Activated CD4-positive, alpha-beta T cell treated with anti-CD3 and anti-CD28 coated beads for 1 hour (primary cell): ENCODE data around the gene PPM1L.
"Not testable (repeated sequence)": the region's sequence is repeated elsewhere in the genome, so short reads cannot be mapped to it uniquely, and the experiment has no call there.

Experiments
- DNase-seq: peaks from one replicate; pipeline ENCODE4 v3.0.0-alpha.2; 2020

The PPM1L gene

GRCh38 chr3:160941885-160942494 lies 186.0 kb downstream of the PPM1L start:
- DNase-seq, result peak; percentile 35

GRCh38 chr3:160943996-160944395 lies 188.0 kb downstream of the PPM1L start:
- DNase-seq, result no peak

- DNase-seq, result no peak
These were observed 189.3 kb downstream of the PPM1L start for GRCh38 chr3:160945336-160945735.

GRCh38 chr3:160948273-160948672 lies 192.2 kb downstream of the PPM1L start:
- no peak for DNase-seq

- no peak for DNase-seq
These were observed 193.4 kb downstream of the PPM1L start for GRCh38 chr3:160949460-160949859.

- no peak for DNase-seq
These were observed 194.5 kb downstream of the PPM1L start for GRCh38 chr3:160950542-160950941.

- no peak for DNase-seq
These were observed 194.9 kb downstream of the PPM1L start for GRCh38 chr3:160950954-160951353.

- DNase-seq, result no peak
These were observed 195.8 kb downstream of the PPM1L start for GRCh38 chr3:160951642-160952487.

- DNase-seq, result no peak
These were observed 197.7 kb downstream of the PPM1L start for GRCh38 chr3:160953686-160954085.

- DNase-seq, result no peak
These were observed 200.8 kb downstream of the PPM1L start for GRCh38 chr3:160956785-160957184.

GRCh38 chr3:160960568-160960967 lies 204.5 kb downstream of the PPM1L start:
- DNase-seq, result no peak

GRCh38 chr3:160963949-160964348 lies 207.9 kb downstream of the PPM1L start:
- no peak for DNase-seq

GRCh38 chr3:160968761-160969160 lies 212.7 kb downstream of the PPM1L start:
- DNase-seq, result no peak

- DNase-seq, result no peak
These were observed 217.2 kb downstream of the PPM1L start for GRCh38 chr3:160973067-160973809.

- DNase-seq, result no peak
These were observed 221.7 kb downstream of the PPM1L start for GRCh38 chr3:160977773-160978172.

GRCh38 chr3:160980740-160981139 lies 224.7 kb downstream of the PPM1L start:
- DNase-seq, result no peak

GRCh38 chr3:160981217-160981938 lies 225.3 kb downstream of the PPM1L start:
- no peak for DNase-seq

GRCh38 chr3:160982491-160982890 lies 226.5 kb downstream of the PPM1L start:
- no peak for DNase-seq

- DNase-seq, result not testable (repeated sequence)
These were observed 227.9 kb downstream of the PPM1L start for GRCh38 chr3:160983900-160984299.

GRCh38 chr3:160986069-160986468 lies 230.0 kb downstream of the PPM1L start:
- DNase-seq, result no peak

GRCh38 chr3:160987982-160988964 lies 232.2 kb downstream of the PPM1L start:
- DNase-seq, result no peak

GRCh38 chr3:160990446-160990845 lies 234.4 kb downstream of the PPM1L start:
- no peak for DNase-seq
